SK-N-SH treated with all-trans-retinoic acid at 6 μM for 48 hours (cell line): Measurements from ENCODE around the gene MUC5B.

ENCODE experiments used
- ATAC-seq: fragments of 200-7000 bp; cut with Tn5 transposase; 3 replicates; pipeline ENCODE4 v1.9.1; 2020; ENCODE audit warnings: mild to moderate bottlenecking, moderate library complexity
- ARNTL ChIP-seq: fragments of 450-650 bp; formaldehyde crosslinking; IDR thresholded peaks from 2 replicates; pipeline ENCODE4 v1.5.0; 2020; ENCODE audit warnings: low read depth, mild to moderate bottlenecking, moderate library complexity, borderline replicate concordance
- CSDC2 ChIP-seq: fragments of 250-450 bp; sonication (Bioruptor Pico); IDR thresholded peaks from 2 replicates; pipeline ENCODE4 v1.5.0; 2020; ENCODE audit warnings: mild to moderate bottlenecking, moderate library complexity
- ESRRG ChIP-seq: fragments of 250-450 bp; sonication (Bioruptor Pico); IDR thresholded peaks from 2 replicates; pipeline ENCODE4 v1.6.1; 2021; ENCODE audit warnings: mild to moderate bottlenecking
- GLIS3 ChIP-seq: fragments of 250-450 bp; sonication (Bioruptor Pico); IDR thresholded peaks from 2 replicates; pipeline ENCODE4 v1.5.0; 2020; ENCODE audit warnings: mild to moderate bottlenecking, moderate library complexity
- ISL1 ChIP-seq: fragments of 250-450 bp; sonication (Bioruptor Pico); IDR thresholded peaks from 2 replicates; pipeline ENCODE4 v2.1.2; 2022; ENCODE audit warnings: mild to moderate bottlenecking, moderate library complexity
- OSR1 ChIP-seq: fragments of 250-450 bp; sonication (Bioruptor Pico); IDR thresholded peaks from 2 replicates; pipeline ENCODE4 v1.8.0; 2022; ENCODE audit warnings: moderate library complexity, mild to moderate bottlenecking, inconsistent platforms
- PPARA ChIP-seq: fragments of 250-450 bp; sonication (Bioruptor Pico); IDR thresholded peaks from 2 replicates; pipeline ENCODE4 v1.5.0; 2020; ENCODE audit warnings: mild to moderate bottlenecking, borderline replicate concordance
- RARB ChIP-seq: fragments of 250-450 bp; sonication (Bioruptor Pico); IDR thresholded peaks from 2 replicates; pipeline ENCODE4 v1.8.0; 2021; ENCODE audit warnings: mild to moderate bottlenecking, moderate library complexity
- SNAI2 ChIP-seq: fragments of 250-450 bp; sonication (Bioruptor Pico); IDR thresholded peaks from 2 replicates; pipeline ENCODE4 v1.5.0; 2020; ENCODE audit warnings: mild to moderate bottlenecking, moderate library complexity
- TOX ChIP-seq: fragments of 250-450 bp; sonication (Bioruptor Pico); IDR thresholded peaks from 2 replicates; pipeline ENCODE4 v1.8.0; 2021; ENCODE audit warnings: mild to moderate bottlenecking, moderate library complexity, borderline replicate concordance
- ZC3H10 ChIP-seq: fragments of 250-450 bp; sonication (Bioruptor Pico); IDR thresholded peaks from 2 replicates; pipeline ENCODE4 v1.5.1; 2021; ENCODE audit warnings: mild to moderate bottlenecking, moderate library complexity
- ZFP3 ChIP-seq: fragments of 250-450 bp; sonication (Bioruptor Pico); IDR thresholded peaks from 2 replicates; pipeline ENCODE4 v1.5.0; 2020; ENCODE audit warnings: mild to moderate bottlenecking, moderate library complexity
- ZFP30 ChIP-seq: fragments of 450-650 bp; formaldehyde crosslinking; IDR thresholded peaks from 2 replicates; pipeline ENCODE4 v1.5.0; 2022; ENCODE audit warnings: mild to moderate bottlenecking, moderate library complexity
- ZNF565 ChIP-seq: fragments of 450-650 bp; formaldehyde crosslinking; conservative IDR thresholded peaks from 2 replicates; pipeline ENCODE4 v1.5.0; 2020; ENCODE audit warnings: low read depth, mild to moderate bottlenecking, moderate library complexity
- ZNF70 ChIP-seq: fragments of 450-650 bp; formaldehyde crosslinking; IDR thresholded peaks from 2 replicates; pipeline ENCODE4 v1.5.0; 2020; ENCODE audit warnings: mild to moderate bottlenecking, moderate library complexity
- TF ChIP-seq, protein P1 (sequence below): fragments of 250-450 bp; sonication (Bioruptor Pico); IDR thresholded peaks from 2 replicates; pipeline ENCODE4 v1.8.0; 2021; ENCODE audit warnings: low read depth, mild to moderate bottlenecking, moderate library complexity, borderline replicate concordance
- TF ChIP-seq, protein P2 (sequence below): fragments of 250-450 bp; sonication (Bioruptor Pico); IDR thresholded peaks from 2 replicates; pipeline ENCODE4 v1.5.0; 2020; ENCODE audit warnings: mild to moderate bottlenecking, moderate library complexity
- TF ChIP-seq, protein P3 (sequence below): fragments of 250-450 bp; sonication (Bioruptor Pico); IDR thresholded peaks from 2 replicates; pipeline ENCODE4 v1.8.0; 2020; ENCODE audit warnings: mild to moderate bottlenecking, moderate library complexity, borderline replicate concordance
- TF ChIP-seq, protein P4 (sequence below): fragments of 250-450 bp; sonication (Bioruptor Pico); IDR thresholded peaks from 2 replicates; pipeline ENCODE4 v1.5.1; 2021; ENCODE audit warnings: mild to moderate bottlenecking, moderate library complexity

MUC5B gene

DNA sequence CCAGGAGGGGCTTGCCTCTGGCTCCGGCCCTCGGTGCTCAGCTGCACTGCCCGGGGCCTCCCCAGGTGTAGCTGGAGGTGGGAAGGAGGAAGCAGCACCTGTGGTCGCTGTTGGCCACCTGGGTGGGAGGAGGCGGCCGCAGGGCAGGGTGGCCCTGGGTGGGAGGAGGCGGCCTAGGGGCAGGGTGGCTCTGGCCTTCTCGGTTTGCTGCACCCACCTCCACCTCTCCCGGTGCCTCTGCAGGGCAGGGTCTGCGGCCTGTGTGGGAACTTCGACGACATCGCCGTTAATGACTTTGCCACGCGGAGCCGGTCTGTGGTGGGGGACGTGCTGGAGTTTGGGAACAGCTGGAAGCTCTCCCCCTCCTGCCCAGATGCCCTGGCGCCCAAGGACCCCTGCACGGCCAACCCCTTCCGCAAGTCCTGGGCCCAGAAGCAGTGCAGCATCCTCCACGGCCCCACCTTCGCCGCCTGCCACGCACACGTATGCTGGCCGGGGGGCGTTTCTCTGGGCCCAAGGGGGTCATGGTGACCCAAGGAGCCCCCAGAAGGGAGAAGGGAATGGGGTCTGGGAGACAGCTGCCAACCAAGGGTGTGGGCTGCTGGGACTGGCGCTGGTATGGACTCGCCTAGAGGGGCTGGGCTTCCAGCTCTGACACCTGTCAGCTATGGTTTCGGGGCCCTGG is 44.5 kb upstream of the MUC5B start:
- TF ChIP-seq OSR1, result no peak
- TF ChIP-seq, protein P1, sequence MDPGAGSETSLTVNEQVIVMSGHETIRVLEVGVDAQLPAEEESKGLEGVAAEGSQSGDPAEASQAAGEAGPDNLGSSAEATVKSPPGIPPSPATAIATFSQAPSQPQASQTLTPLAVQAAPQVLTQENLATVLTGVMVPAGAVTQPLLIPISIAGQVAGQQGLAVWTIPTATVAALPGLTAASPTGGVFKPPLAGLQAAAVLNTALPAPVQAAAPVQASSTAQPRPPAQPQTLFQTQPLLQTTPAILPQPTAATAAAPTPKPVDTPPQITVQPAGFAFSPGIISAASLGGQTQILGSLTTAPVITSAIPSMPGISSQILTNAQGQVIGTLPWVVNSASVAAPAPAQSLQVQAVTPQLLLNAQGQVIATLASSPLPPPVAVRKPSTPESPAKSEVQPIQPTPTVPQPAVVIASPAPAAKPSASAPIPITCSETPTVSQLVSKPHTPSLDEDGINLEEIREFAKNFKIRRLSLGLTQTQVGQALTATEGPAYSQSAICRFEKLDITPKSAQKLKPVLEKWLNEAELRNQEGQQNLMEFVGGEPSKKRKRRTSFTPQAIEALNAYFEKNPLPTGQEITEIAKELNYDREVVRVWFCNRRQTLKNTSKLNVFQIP (CRISPR knock-in tag), result no peak
- no peak for TF ChIP-seq GLIS3 (CRISPR knock-in tag)
- no peak for TF ChIP-seq SNAI2
- TF ChIP-seq ZNF70 (CRISPR knock-in tag), result no peak
- TF ChIP-seq ZC3H10 (CRISPR knock-in tag), result no peak
- TF ChIP-seq, protein P2, sequence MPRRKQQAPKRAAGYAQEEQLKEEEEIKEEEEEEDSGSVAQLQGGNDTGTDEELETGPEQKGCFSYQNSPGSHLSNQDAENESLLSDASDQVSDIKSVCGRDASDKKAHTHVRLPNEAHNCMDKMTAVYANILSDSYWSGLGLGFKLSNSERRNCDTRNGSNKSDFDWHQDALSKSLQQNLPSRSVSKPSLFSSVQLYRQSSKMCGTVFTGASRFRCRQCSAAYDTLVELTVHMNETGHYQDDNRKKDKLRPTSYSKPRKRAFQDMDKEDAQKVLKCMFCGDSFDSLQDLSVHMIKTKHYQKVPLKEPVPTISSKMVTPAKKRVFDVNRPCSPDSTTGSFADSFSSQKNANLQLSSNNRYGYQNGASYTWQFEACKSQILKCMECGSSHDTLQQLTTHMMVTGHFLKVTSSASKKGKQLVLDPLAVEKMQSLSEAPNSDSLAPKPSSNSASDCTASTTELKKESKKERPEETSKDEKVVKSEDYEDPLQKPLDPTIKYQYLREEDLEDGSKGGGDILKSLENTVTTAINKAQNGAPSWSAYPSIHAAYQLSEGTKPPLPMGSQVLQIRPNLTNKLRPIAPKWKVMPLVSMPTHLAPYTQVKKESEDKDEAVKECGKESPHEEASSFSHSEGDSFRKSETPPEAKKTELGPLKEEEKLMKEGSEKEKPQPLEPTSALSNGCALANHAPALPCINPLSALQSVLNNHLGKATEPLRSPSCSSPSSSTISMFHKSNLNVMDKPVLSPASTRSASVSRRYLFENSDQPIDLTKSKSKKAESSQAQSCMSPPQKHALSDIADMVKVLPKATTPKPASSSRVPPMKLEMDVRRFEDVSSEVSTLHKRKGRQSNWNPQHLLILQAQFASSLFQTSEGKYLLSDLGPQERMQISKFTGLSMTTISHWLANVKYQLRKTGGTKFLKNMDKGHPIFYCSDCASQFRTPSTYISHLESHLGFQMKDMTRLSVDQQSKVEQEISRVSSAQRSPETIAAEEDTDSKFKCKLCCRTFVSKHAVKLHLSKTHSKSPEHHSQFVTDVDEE (CRISPR knock-in tag), result no peak
- TF ChIP-seq, protein P3, sequence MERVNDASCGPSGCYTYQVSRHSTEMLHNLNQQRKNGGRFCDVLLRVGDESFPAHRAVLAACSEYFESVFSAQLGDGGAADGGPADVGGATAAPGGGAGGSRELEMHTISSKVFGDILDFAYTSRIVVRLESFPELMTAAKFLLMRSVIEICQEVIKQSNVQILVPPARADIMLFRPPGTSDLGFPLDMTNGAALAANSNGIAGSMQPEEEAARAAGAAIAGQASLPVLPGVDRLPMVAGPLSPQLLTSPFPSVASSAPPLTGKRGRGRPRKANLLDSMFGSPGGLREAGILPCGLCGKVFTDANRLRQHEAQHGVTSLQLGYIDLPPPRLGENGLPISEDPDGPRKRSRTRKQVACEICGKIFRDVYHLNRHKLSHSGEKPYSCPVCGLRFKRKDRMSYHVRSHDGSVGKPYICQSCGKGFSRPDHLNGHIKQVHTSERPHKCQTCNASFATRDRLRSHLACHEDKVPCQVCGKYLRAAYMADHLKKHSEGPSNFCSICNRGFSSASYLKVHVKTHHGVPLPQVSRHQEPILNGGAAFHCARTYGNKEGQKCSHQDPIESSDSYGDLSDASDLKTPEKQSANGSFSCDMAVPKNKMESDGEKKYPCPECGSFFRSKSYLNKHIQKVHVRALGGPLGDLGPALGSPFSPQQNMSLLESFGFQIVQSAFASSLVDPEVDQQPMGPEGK (CRISPR knock-in tag), result no peak
- no peak for TF ChIP-seq ZFP3 (CRISPR knock-in tag)
- TF ChIP-seq ZFP30 (CRISPR knock-in tag), result no peak
- TF ChIP-seq ARNTL (CRISPR knock-in tag), result no peak
- no peak for TF ChIP-seq ESRRG (CRISPR knock-in tag)
- TF ChIP-seq, protein P4, sequence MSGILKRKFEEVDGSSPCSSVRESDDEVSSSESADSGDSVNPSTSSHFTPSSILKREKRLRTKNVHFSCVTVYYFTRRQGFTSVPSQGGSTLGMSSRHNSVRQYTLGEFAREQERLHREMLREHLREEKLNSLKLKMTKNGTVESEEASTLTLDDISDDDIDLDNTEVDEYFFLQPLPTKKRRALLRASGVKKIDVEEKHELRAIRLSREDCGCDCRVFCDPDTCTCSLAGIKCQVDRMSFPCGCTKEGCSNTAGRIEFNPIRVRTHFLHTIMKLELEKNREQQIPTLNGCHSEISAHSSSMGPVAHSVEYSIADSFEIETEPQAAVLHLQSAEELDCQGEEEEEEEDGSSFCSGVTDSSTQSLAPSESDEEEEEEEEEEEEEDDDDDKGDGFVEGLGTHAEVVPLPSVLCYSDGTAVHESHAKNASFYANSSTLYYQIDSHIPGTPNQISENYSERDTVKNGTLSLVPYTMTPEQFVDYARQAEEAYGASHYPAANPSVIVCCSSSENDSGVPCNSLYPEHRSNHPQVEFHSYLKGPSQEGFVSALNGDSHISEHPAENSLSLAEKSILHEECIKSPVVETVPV (CRISPR knock-in tag), result no peak
- TF ChIP-seq CSDC2 (CRISPR knock-in tag), result no peak
- no peak for TF ChIP-seq ZNF565
- no peak for TF ChIP-seq RARB (CRISPR knock-in tag)
- no peak for ATAC-seq

DNA sequence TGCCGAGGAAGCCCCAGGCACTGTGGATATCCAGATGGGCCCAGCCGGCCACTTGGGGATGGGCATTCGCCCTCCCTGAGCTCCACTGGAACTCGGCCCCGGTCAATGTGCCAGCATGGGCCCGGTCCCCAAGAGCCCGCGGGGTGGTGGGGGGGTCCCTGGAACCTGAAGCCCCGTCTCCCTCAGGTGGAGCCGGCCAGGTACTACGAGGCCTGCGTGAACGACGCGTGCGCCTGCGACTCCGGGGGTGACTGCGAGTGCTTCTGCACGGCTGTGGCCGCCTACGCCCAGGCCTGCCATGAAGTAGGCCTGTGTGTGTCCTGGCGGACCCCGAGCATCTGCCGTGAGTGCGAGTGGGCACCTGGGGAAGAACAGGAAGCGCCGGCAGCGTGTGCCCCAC is 44.0 kb upstream of the MUC5B start:
- TF ChIP-seq SNAI2 (no peak), ISL1 (CRISPR knock-in tag) (no peak), PPARA (CRISPR knock-in tag) (no peak)
- ATAC-seq, result no peak

DNA sequence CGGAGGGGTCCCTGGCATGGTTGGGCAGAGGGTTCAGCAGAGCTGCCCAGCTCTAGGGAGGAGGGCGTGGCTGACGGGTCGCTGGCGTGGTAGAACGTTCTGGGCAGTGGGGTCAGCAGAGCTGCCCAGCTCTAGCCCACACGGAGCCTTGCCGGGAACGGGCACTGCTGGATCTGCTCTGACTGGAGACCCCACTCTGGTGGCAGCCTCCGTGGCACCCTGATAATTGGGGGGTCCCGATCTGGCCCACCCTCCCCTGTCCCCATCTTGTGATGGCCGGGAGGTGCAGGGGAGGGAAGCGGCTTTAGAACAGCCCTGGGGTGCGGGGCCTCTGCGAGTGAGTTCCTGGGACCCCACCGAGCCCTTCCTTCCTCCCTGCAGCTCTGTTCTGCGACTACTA is 43.2 kb upstream of the MUC5B start:
- TF ChIP-seq RARB (CRISPR knock-in tag) (no peak), ARNTL (CRISPR knock-in tag) (no peak), ISL1 (CRISPR knock-in tag) (no peak), TOX (no peak)
- TF ChIP-seq, protein P3 (CRISPR knock-in tag), result no peak
- TF ChIP-seq, protein P4 (CRISPR knock-in tag), result no peak

More for the DNA sequence above, 43.2 kb upstream of the MUC5B start:
- ATAC-seq, result no peak
